Lung (tissue), 12 donors: ENCODE measurements around the gene GATAD2A. TPM values are rescaled to one million over a fixed set of nuclear protein-coding genes. Genes with fewer than 3 reads are reported as not detected.

Experiments
- ATAC-seq: fragments of 200-7000 bp; cut with Tn5 transposase; one replicate; pipeline ENCODE4 v1.9.1; 2020; ENCODE audit warnings: moderate number of reproducible peaks; ENCODE audit not compliant: insufficient read depth, low FRiP score
- DNase-seq, 3 donors: peaks; one replicate each; pipeline ENCODE4 v3.0.0-alpha.2; 2013 to 2017
- H3K27ac ChIP-seq, 2 donors: one replicate each; pipeline ENCODE4 v1.5.1; 2013; ENCODE audit warnings: mild to moderate bottlenecking in 2 of 2, moderate library complexity in 2 of 2, control low read depth in 1 of 2, inconsistent platforms in 1 of 2, low read depth in 1 of 2, low read length in 1 of 2
- H3K27me3 ChIP-seq, 3 donors: one replicate each; pipeline ENCODE4 v1.5.1; 2013; ENCODE audit warnings: low read length in 2 of 3; ENCODE audit not compliant: control insufficient read depth in 3 of 3, insufficient read depth in 3 of 3
- H3K36me3 ChIP-seq, 4 donors: one replicate each; pipeline ENCODE4 v1.5.1; 2013; ENCODE audit warnings: low read length in 4 of 4, mild to moderate bottlenecking in 1 of 4, moderate library complexity in 1 of 4; ENCODE audit not compliant: control insufficient read depth in 4 of 4, insufficient read depth in 4 of 4
- H3K4me1 ChIP-seq, 5 donors: one replicate each; pipeline ENCODE4 v1.5.1; 2013; ENCODE audit warnings: low read length in 5 of 5, mild to moderate bottlenecking in 2 of 5, moderate library complexity in 1 of 5; ENCODE audit not compliant: control insufficient read depth in 5 of 5, insufficient read depth in 5 of 5
- H3K4me3 ChIP-seq: one replicate; pipeline ENCODE4 v1.5.1; 2013; ENCODE audit warnings: mild to moderate bottlenecking, control low read depth, moderate library complexity
- H3K9ac ChIP-seq, 2 donors: one replicate each; pipeline ENCODE4 v1.5.1; 2013; ENCODE audit warnings: low read length in 2 of 2, control low read depth in 1 of 2; ENCODE audit not compliant: insufficient read depth in 1 of 2
- H3K9me3 ChIP-seq, 4 donors: one replicate each; pipeline ENCODE4 v1.5.1; 2013; ENCODE audit warnings: low read length in 3 of 4, mild to moderate bottlenecking in 1 of 4, moderate library complexity in 1 of 4; ENCODE audit not compliant: control insufficient read depth in 4 of 4, insufficient read depth in 3 of 4
- CTCF ChIP-seq: IDR thresholded peaks from 2 replicates; pipeline ENCODE4 v1.5.1; 2012; ENCODE audit warnings: mild to moderate bottlenecking; ENCODE audit errors: control extremely low read depth, extremely low read depth
- WGBS, 2 donors: extraction: QIAGEN DNeasy Blood & Tissue Kit; methylation state at CpG; one replicate each; pipeline ENCODE4 v1.1.7; 2013; 5-methylcytosine and 5-hydroxymethylcytosine counted together
- polyA plus RNA-seq, 2 donors: library from polyadenylated mRNA; stranded (reverse); fragments of 200-250 nt; gene quantifications; one replicate each; pipeline ENCODE4 v1.2.1, GENCODE V29; 2013
- total RNA-seq, 2 donors: library from RNA; depleted of rRNA in 1 of 2; stranded (reverse); fragments of >200 nt in 1 of 2; gene quantifications; one replicate each; pipeline ENCODE4 v1.2.1, GENCODE V29; 2014 to 2021
- donor health status: control.
- donor health status: control.
- donor health status: Bipolar disorder and iron deficiency.
- donor health status: healthy.
- donor health status: DM: yes; HTN: yes; CAD: no.

GATAD2A gene
- total and polyA plus RNA-seq, 4 donors, result 30.6 to 93.7 (median 37.4) TPM

- peak overlapping the region; percentile 84 to 91 for H3K27ac ChIP-seq
- peaks cover 11 to 30% (median 25%) of the 10 kb centered on the region in 5 donors for H3K4me1 ChIP-seq
- no peaks in the 10 kb centered on the region for H3K9me3 ChIP-seq
- no peaks in the 10 kb centered on the region for H3K27me3 ChIP-seq
- ATAC-seq (no peak), DNase-seq (peak; percentile 65 to 76 (median 73))
- peak overlapping the region; percentile 50 to 59 for H3K9ac ChIP-seq
- peak overlapping the region; percentile 82 for H3K4me3 ChIP-seq
- TF ChIP-seq CTCF, result no peak
- H3K36me3 ChIP-seq, result peaks cover 0 to 3% (median 0%) of the 10 kb centered on the region in 4 donors
- 0 to 1% methylated on average over 67 to 87 of the region's 87 CpGs for WGBS, 2 donors
These were observed 749 bp downstream of the GATAD2A start for GRCh38 chr19:19405971-19406877.

GRCh38 chr19:19406878-19407632 is 1.6 kb downstream of the GATAD2A start:
- Histone ChIP-seq H3K27me3 (no peaks in the 10 kb centered on the region), H3K36me3 (peaks cover 0 to 3% (median 0%) of the 10 kb centered on the region in 4 donors), H3K9ac (peak overlapping the region; percentile 50 to 59), H3K9me3 (no peaks in the 10 kb centered on the region), H3K4me1 (peaks cover 11 to 32% (median 25%) of the 10 kb centered on the region in 5 donors), H3K27ac (peak overlapping the region in 1 of 2 donors; percentile 91), H3K4me3 (peak overlapping the region; percentile 82)
- DNase-seq (peak; percentile 33 to 59 (median 56)), ATAC-seq (no peak)
- TF ChIP-seq CTCF, result peak; percentile 38
- 14 to 21% methylated on average over 12 of the region's 12 CpGs for WGBS, 2 donors

- WGBS, 2 donors, result 60 to 70% methylated on average over 4 of the region's 4 CpGs
- no peaks in the 10 kb centered on the region for H3K27me3 ChIP-seq
- ATAC-seq, result no peak
- no peak for TF ChIP-seq CTCF
- H3K27ac ChIP-seq, result peak overlapping the region in 1 of 2 donors; percentile 79
- peaks cover 11 to 32% (median 25%) of the 10 kb centered on the region in 5 donors for H3K4me1 ChIP-seq
- H3K36me3 ChIP-seq, result peaks cover 0 to 3% (median 0%) of the 10 kb centered on the region in 4 donors
- peak overlapping the region in 1 of 2 donors; percentile 59 for H3K9ac ChIP-seq
- H3K9me3 ChIP-seq, result no peaks in the 10 kb centered on the region
- H3K4me3 ChIP-seq, result no peak overlapping the region
- DNase-seq, result no peak
These were observed 2.1 kb downstream of the GATAD2A start for GRCh38 chr19:19407633-19407930.
